HL-60 (cell line): Measurements from ENCODE around the gene VARS2.
"Not testable (repeated sequence)": the region's sequence is repeated elsewhere in the genome, so short reads cannot be mapped to it uniquely, and the experiment has no call there.

Experiments
- DNase-seq, 2 experiments: peaks; one replicate each; pipeline ENCODE4 v3.0.0-alpha.2; 2010 to 2020; ENCODE audit warnings: low read depth in 1 of 2, low spot score in 1 of 2
- H3K27ac ChIP-seq: fragments of 250-450 bp; sonication (Bioruptor Pico); replicated peaks from 2 replicates; pipeline ENCODE4 v1.5.1; 2020; ENCODE audit warnings: mild to moderate bottlenecking, moderate library complexity
- H3K27me3 ChIP-seq: fragments of 250-450 bp; sonication (Bioruptor Pico); 2 replicates; pipeline ENCODE4 v1.5.1; 2021; ENCODE audit warnings: mild to moderate bottlenecking, moderate library complexity; ENCODE audit not compliant: insufficient read depth, poor library complexity, severe bottlenecking
- H3K4me3 ChIP-seq: replicated peaks from 2 replicates; pipeline ENCODE4 v1.5.1; 2011; ENCODE audit warnings: mild to moderate bottlenecking, control low read depth, low read length; ENCODE audit not compliant: insufficient read depth
- CTCF ChIP-seq: IDR thresholded peaks from one replicate; pipeline ENCODE4 v1.5.1; 2011; ENCODE audit warnings: low read length, control low read depth, inconsistent platforms; ENCODE audit not compliant: insufficient read depth
- GABPA ChIP-seq: IDR thresholded peaks from 2 replicates; pipeline ENCODE4 v1.6.1; 2012; ENCODE audit warnings: low read depth
- POLR2AphosphoS5 ChIP-seq: IDR thresholded peaks from 2 replicates; pipeline ENCODE4 v1.6.1; 2012; ENCODE audit warnings: low read depth
- REST ChIP-seq: IDR thresholded peaks from 2 replicates; pipeline ENCODE4 v1.6.1; 2012; ENCODE audit warnings: low read depth; ENCODE audit not compliant: insufficient replicate concordance
- SPI1 ChIP-seq: IDR thresholded peaks from 2 replicates; pipeline ENCODE4 v1.6.1; 2012; ENCODE audit warnings: low read depth, mild to moderate bottlenecking, borderline replicate concordance

Gene VARS2

GRCh38 chr6:30903236-30903635, 10.8 kb upstream of the VARS2 start:
- TF ChIP-seq GABPA, result no peak
- peak; percentile 46; the same call in 1 of the 2 replicates for TF ChIP-seq SPI1
- Histone ChIP-seq H3K27ac (peak overlapping the region; percentile 19; the same call in 1 of the 2 replicates), H3K27me3 (no peaks in the 10 kb centered on the region), H3K4me3 (no peak overlapping the region)
- DNase-seq, result peak; percentile 38 to 68

- H3K27me3 ChIP-seq, DNase-seq: not testable (repeated sequence)
- peak overlapping the region; percentile 62 for H3K27ac ChIP-seq
- H3K4me3 ChIP-seq, result peak overlapping the region; percentile 93
Measured at GRCh38 chr6:30907290-30907757, 6.7 kb upstream of the VARS2 start.

- peak within 1 kb of the TSS; percentile 64 for H3K27ac ChIP-seq
- TF ChIP-seq SPI1 (no peak), CTCF (no peak), GABPA (peak; percentile 88), POLR2AphosphoS5 (peak; percentile 71), REST (peak; percentile 30)
Measured at GRCh38 chr6:30907758-30908591, 6.1 kb upstream of the VARS2 start, which contains the start of gene GTF2H4. Gene GTF2H4 (plus strand): TSS chr6:30908207.

GRCh38 chr6:30908700-30909099, 5.3 kb upstream of the VARS2 start:
- no peak for DNase-seq
- Histone ChIP-seq H3K4me3 (peak overlapping the region; percentile 93), H3K27me3 (no peaks in the 10 kb centered on the region), H3K27ac (peak overlapping the region; percentile 64)
- no peak for TF ChIP-seq GABPA
- TF ChIP-seq SPI1, result no peak
- TF ChIP-seq CTCF, result no peak
- TF ChIP-seq POLR2AphosphoS5, result no peak
- no peak for TF ChIP-seq REST

More at GRCh38 chr6:30907758-30908591, 6.1 kb upstream of the VARS2 start, which contains the start of gene GTF2H4:
- DNase-seq, result peak; percentile 97 to 99
- Histone ChIP-seq H3K4me3 (peak within 1 kb of the TSS; percentile 93), H3K27me3 (no peaks in the 10 kb centered on the region)

- DNase-seq, H3K27me3 ChIP-seq, H3K27ac ChIP-seq, H3K4me3 ChIP-seq: not testable (repeated sequence)
Measured at GRCh38 chr6:30910473-30910872, 3.6 kb upstream of the VARS2 start.
